Heart right ventricle (tissue), 16 donors: ENCODE results near the gene ATRN. TPM values are rescaled to one million over a fixed set of nuclear protein-coding genes. Genes with fewer than 3 reads are reported as not detected.

Experiments
- ATAC-seq, 8 donors: fragments of 200-7000 bp; cut with Tn5 transposase; one replicate each; pipeline ENCODE4 v1.9.1; 2020; ENCODE audit warnings: mild to moderate bottlenecking in 8 of 8, moderate library complexity in 8 of 8, moderate number of reproducible peaks in 1 of 8
- DNase-seq, 2 donors: peaks; one replicate each; pipeline ENCODE4 v3.0.0-alpha.2; 2020
- H3K27ac ChIP-seq, 10 donors: fragments of 200-600 bp; sonication (generic) in 2 of 10; one replicate each; pipeline versions ENCODE4 v1.5.0 to v1.8.0; 2020 to 2022; ENCODE audit warnings: mild to moderate bottlenecking in 3 of 10
- H3K27me3 ChIP-seq, 7 donors: fragments of 200-600 bp; one replicate each; pipeline ENCODE4 v1.8.0; 2021 to 2022; ENCODE audit warnings: mild to moderate bottlenecking in 2 of 7
- H3K36me3 ChIP-seq, 9 donors: fragments of 200-600 bp; sonication (generic) in 1 of 9; one replicate each; pipeline versions ENCODE4 v1.5.0 to v1.8.0; 2020 to 2022; ENCODE audit warnings: mild to moderate bottlenecking in 2 of 9
- H3K4me1 ChIP-seq, 9 donors: fragments of 200-600 bp; sonication (generic) in 1 of 9; one replicate each; pipeline versions ENCODE4 v1.5.0 to v1.8.0; 2020 to 2022; ENCODE audit warnings: mild to moderate bottlenecking in 4 of 9
- H3K4me3 ChIP-seq, 10 donors: fragments of 200-600 bp; sonication (generic) in 2 of 10; one replicate each; pipeline versions ENCODE4 v1.5.0 to v1.8.0; 2020 to 2022; ENCODE audit warnings: mild to moderate bottlenecking in 7 of 10, moderate library complexity in 2 of 10
- H3K9me3 ChIP-seq, 11 donors: fragments of 200-600 bp in 10 of 11; sonication (generic) in 2 of 11; one replicate each; pipeline versions ENCODE4 v1.5.0 to v1.8.0; 2013 to 2022; ENCODE audit warnings: mild to moderate bottlenecking in 2 of 11, control low read depth in 1 of 11, moderate library complexity in 1 of 11
- CTCF ChIP-seq, 9 donors: fragments of 200-600 bp; sonication (generic) in 2 of 9; IDR thresholded peaks; one replicate each; pipeline versions ENCODE4 v1.5.0 to v1.8.0; 2021 to 2022; ENCODE audit warnings: antibody characterized with exemption in 9 of 9, mild to moderate bottlenecking in 5 of 9, moderate library complexity in 1 of 9
- WGBS, 2 donors: extraction: QIAGEN DNeasy Blood & Tissue Kit; methylation state at CpG; one replicate each; pipeline ENCODE4 v1.1.7; 2013; ENCODE audit warnings: inconsistent platforms in 1 of 2; 5-methylcytosine and 5-hydroxymethylcytosine counted together
- intact Hi-C, 10 donors: fragments of 100-400 bp; cut with DNase I; formaldehyde crosslinking; loops; one replicate each; pipeline versions ENCODE4 v1.11.1 to v1.14.2; 2022
- polyA plus RNA-seq, 2 donors: library from polyadenylated mRNA; stranded (reverse); fragments of 200-250 nt; gene quantifications; one replicate each; pipeline ENCODE4 v1.2.3, GENCODE V29; 2013
- total RNA-seq, 10 donors: library from RNA; stranded (reverse); fragmentation: NEBNext Ultra II Directional in 3 of 10; extraction: Animal tissue kit (Norgen Biotek cat#: 25700) in 3 of 10; gene quantifications; one replicate each; pipeline versions ENCODE4 v1.2.1 to v1.2.4, GENCODE V29; 2021 to 2023
- donor health status: Arrhythmogenic right ventricular cardiomyopathy.
- donor health status: ischemic (EF 13 %, LVEDD 7.1; RV severe dilation, severe dysfunction).
- donor health status: healthy with polysubstance abuse.
- donor health status: DM: no; HTN: yes; CAD: no.
- donor health status: DM: no; HTN: no; CAD: no.
- donor health status: ischemic (EF 25% LVEDD 6.9; RV normal size, moderate dysfunction).
- donor health status: ischemic (EF 25% LVEDD 5.7; RV mildly dilated, moderate dysfunction).
- donor health status: healthy.
- donor health status: DM: yes; HTN: yes; CAD: no.
- donor health status: Ischemic cardiomyopathy.
- donor health status: ischemic (EF 35%, LVEDD 5.7; RV mildly dilated, moderate dysfunction).
- donor health status: nonischemic (EF 11% LVEDD 7.7; RV severe dilation, severe dysfunction).
- donor health status: DM: yes; HTN: yes; CAD: no.
- donor health status: PGD.
- donor health status: ischemic (EF 29% LVEDD 5.4; RV normal size, mild dysfunction).
- donor health status: nonischemic (EF 23%, LVEDD 6.1; RV moderate dilation, normal function).

ATRN gene
- total and polyA plus RNA-seq, 12 donors, result 4.6 to 44.0 (median 37.8) TPM

GRCh38 chr20:3663031-3663701 is 192.3 kb downstream of the ATRN start, which contains the start of gene GFRA4:
TSS of gene GFRA4 (minus strand) at chr20:3663399. CDS start at chr20:3663399, 0 bp downstream.
- Histone ChIP-seq H3K4me3 (no peak within 1 kb of the TSS), H3K36me3 (no peaks in the 10 kb centered on the region), H3K4me1 (peaks cover 0 to 7% (median 0%) of the 10 kb centered on the region in 9 donors), H3K9me3 (no peaks in the 10 kb centered on the region), H3K27me3 (peaks cover 7 to 51% (median 41%) of the 10 kb centered on the region in 7 donors), H3K27ac (no peak within 1 kb of the TSS)
- TF ChIP-seq CTCF (IDR thresholded peaks at IDR 0.05), result no peak
- ATAC-seq (no peak), DNase-seq (no peak)
- 60 to 63% methylated on average over 19 of the region's 19 CpGs for WGBS, 2 donors
- intact Hi-C loops, result no loop called here

DNA sequence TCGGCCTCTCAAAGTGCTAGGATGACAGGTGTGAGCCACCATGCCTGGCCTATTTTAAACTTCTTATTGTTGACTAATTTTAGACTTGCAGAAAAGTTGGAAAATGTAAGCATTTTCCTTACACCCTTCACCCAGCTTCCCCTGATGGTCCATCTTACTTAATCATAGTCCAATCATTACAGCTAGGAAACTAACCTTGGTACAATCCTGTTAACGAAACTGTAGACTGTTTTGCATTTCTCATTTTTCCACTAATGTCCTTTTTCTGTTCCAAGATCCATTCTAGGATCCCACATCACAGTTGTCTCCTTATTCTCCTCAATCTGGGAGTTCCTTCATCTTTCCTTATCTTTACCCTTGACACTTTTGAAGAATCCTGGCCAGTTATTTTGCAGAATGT is 193.0 kb downstream of the ATRN start:
- Histone ChIP-seq H3K27me3 (peaks cover 7 to 46% (median 39%) of the 10 kb centered on the region in 7 donors), H3K27ac (no peak overlapping the region), H3K4me1 (peaks cover 0 to 7% (median 0%) of the 10 kb centered on the region in 9 donors), H3K36me3 (no peaks in the 10 kb centered on the region), H3K4me3 (no peak overlapping the region), H3K9me3 (no peaks in the 10 kb centered on the region)
- DNase-seq (no peak), ATAC-seq (no peak)
- intact Hi-C loops, result no loop called here
- no peak for TF ChIP-seq CTCF (IDR thresholded peaks at IDR 0.05)
- WGBS, 2 donors, result 84 to 86% methylated on average over 2 of the region's 2 CpGs

GRCh38 chr20:3667434-3668037 is 196.7 kb downstream of the ATRN start:
- Histone ChIP-seq H3K4me1 (peaks cover 0 to 5% (median 2%) of the 10 kb centered on the region in 9 donors), H3K27ac (no peak overlapping the region), H3K27me3 (peaks cover 8 to 34% (median 24%) of the 10 kb centered on the region in 7 donors), H3K4me3 (no peak overlapping the region), H3K36me3 (no peaks in the 10 kb centered on the region), H3K9me3 (no peaks in the 10 kb centered on the region)
- no peak for ATAC-seq
- intact Hi-C loops, result no loop called here
- DNase-seq, result no peak
- no peak for TF ChIP-seq CTCF (IDR thresholded peaks at IDR 0.05)
- 92 to 93% methylated on average over 8 of the region's 8 CpGs for WGBS, 2 donors

DNA sequence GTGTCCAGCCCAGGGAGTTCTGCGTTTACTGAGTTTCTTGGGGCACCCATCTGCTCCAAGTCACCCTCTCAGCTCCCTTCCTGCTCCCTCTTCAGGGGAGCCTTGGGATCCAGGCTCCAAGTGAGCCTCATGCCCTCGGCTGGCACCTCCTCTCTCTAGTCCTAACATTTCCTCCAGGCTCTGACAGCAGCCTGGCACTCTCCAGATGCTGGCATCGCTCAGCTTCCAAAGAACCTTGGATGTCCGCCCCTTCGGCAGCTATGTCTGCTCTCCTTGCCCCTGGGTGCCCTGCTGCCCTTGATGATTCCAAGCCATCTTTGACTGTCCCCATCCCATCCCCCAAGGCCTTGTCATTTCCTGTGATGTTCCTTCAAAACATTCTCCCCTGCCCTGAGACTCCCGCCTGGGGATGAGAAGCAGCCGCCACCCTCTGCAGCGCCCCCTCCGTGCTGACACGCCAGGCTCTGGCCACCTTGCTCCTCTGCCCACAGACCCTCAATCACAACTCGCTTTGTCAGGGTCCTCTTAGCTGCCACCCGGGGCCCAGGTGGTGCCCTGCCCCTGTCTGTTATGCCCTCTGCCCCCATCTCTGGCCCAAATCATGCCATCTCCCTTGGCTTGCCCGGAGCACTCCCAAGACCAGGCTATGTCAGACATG is 199.0 kb downstream of the ATRN start:
- peaks cover 22 to 48% (median 41%) of the 10 kb centered on the region in 7 donors for H3K27me3 ChIP-seq
- no peak for TF ChIP-seq CTCF (IDR thresholded peaks at IDR 0.05)
- WGBS, 2 donors, result 73 to 76% methylated on average over 13 of the region's 13 CpGs
- H3K36me3 ChIP-seq, result peaks cover 0 to 5% (median 0%) of the 10 kb centered on the region in 9 donors
- no peak overlapping the region for H3K4me3 ChIP-seq
- H3K27ac ChIP-seq, result no peak overlapping the region
- DNase-seq (no peak), ATAC-seq (peak in 5 of 8 donors; percentile 3 to 52 (median 26))
- intact Hi-C loops, result loop anchor here in 7 of 10 donors (10.0 kb wide), 4 partner anchors 85 to 415 kb away; no protein-coding TSS in a partner anchor
- H3K9me3 ChIP-seq, result no peaks in the 10 kb centered on the region
- peaks cover 0 to 13% (median 6%) of the 10 kb centered on the region in 9 donors for H3K4me1 ChIP-seq
